ENCODE data around the gene SLC9A4.

The SLC9A4 gene

GRCh38 chr2:102473020-102473419 lies at the start of gene SLC9A4:
Gene SLC9A4 (plus strand): TSS chr2:102473226. CDS start chr2:102473760, 534 bp downstream.
- peak in 1 of 2 donors; percentile 48 for DNase-seq (ENCODE audit: low read depth in 2 of 2)

GRCh38 chr2:102423368-102423767 lies 49.7 kb upstream of the SLC9A4 start:
- no peak for DNase-seq (ENCODE audit: low read depth in 2 of 2)

- no peak for DNase-seq (ENCODE audit: low read depth in 2 of 2)
Observed at GRCh38 chr2:102424754-102425153, 48.3 kb upstream of the SLC9A4 start.

GRCh38 chr2:102425441-102426132 lies 47.4 kb upstream of the SLC9A4 start:
- no peak for DNase-seq (ENCODE audit: low read depth in 2 of 2)

GRCh38 chr2:102427249-102427648 lies 45.8 kb upstream of the SLC9A4 start:
- DNase-seq (ENCODE audit: low read depth in 2 of 2) = no peak

GRCh38 chr2:102428573-102428972 lies 44.5 kb upstream of the SLC9A4 start:
- DNase-seq (ENCODE audit: low read depth in 2 of 2) = no peak

- no peak for DNase-seq (ENCODE audit: low read depth in 2 of 2)
Observed at GRCh38 chr2:102432386-102432785, 40.6 kb upstream of the SLC9A4 start.

GRCh38 chr2:102433973-102434654 lies 38.9 kb upstream of the SLC9A4 start:
- no peak for DNase-seq (ENCODE audit: low read depth in 2 of 2)

GRCh38 chr2:102434655-102435381 lies 38.2 kb upstream of the SLC9A4 start:
- DNase-seq (ENCODE audit: low read depth in 2 of 2) = no peak

GRCh38 chr2:102435741-102436140 lies 37.3 kb upstream of the SLC9A4 start:
- no peak for DNase-seq (ENCODE audit: low read depth in 2 of 2)

- DNase-seq (ENCODE audit: low read depth in 2 of 2) = no peak
Observed at GRCh38 chr2:102436323-102436722, 36.7 kb upstream of the SLC9A4 start.

- DNase-seq (ENCODE audit: low read depth in 2 of 2) = no peak
Observed at GRCh38 chr2:102437122-102437521, 35.9 kb upstream of the SLC9A4 start.

- no peak for DNase-seq (ENCODE audit: low read depth in 2 of 2)
Observed at GRCh38 chr2:102438111-102438510, 34.9 kb upstream of the SLC9A4 start.

GRCh38 chr2:102438578-102438977 lies 34.4 kb upstream of the SLC9A4 start:
- no peak for DNase-seq (ENCODE audit: low read depth in 2 of 2)

GRCh38 chr2:102439065-102439695 lies 33.8 kb upstream of the SLC9A4 start:
- no peak for DNase-seq (ENCODE audit: low read depth in 2 of 2)

GRCh38 chr2:102442967-102443828 lies 29.8 kb upstream of the SLC9A4 start:
- DNase-seq (ENCODE audit: low read depth in 2 of 2) = peak in 1 of 2 donors; percentile 4

GRCh38 chr2:102444233-102444632 lies 28.8 kb upstream of the SLC9A4 start:
- DNase-seq (ENCODE audit: low read depth in 2 of 2) = no peak

- DNase-seq (ENCODE audit: low read depth in 2 of 2) = no peak
Observed at GRCh38 chr2:102446936-102447335, 26.1 kb upstream of the SLC9A4 start.

GRCh38 chr2:102449370-102449974 lies 23.6 kb upstream of the SLC9A4 start:
- peak; percentile 24 to 51 for DNase-seq (ENCODE audit: low read depth in 2 of 2)

- DNase-seq (ENCODE audit: low read depth in 2 of 2) = no peak
Observed at GRCh38 chr2:102451968-102452367, 21.1 kb upstream of the SLC9A4 start.

GRCh38 chr2:102453501-102453900 lies 19.5 kb upstream of the SLC9A4 start:
- DNase-seq (ENCODE audit: low read depth in 2 of 2) = no peak

All from stimulated activated CD4-positive, alpha-beta T cell treated with anti-CD3 and anti-CD28 coated beads, Interleukin-1b, Interleukin-23, amount 100 ng/mL, for 1 hour (primary cell).